Spleen (tissue), 11 donors: ENCODE data around the gene ARL4A. TPM values are rescaled to one million over a fixed set of nuclear protein-coding genes. Genes with fewer than 3 reads are reported as not detected.
"Not testable (repeated sequence)": the region's sequence is repeated elsewhere in the genome, so short reads cannot be mapped to it uniquely, and the experiment has no call there.

ENCODE experiments used
- DNase-seq: peaks from one replicate; pipeline ENCODE4 v3.0.0-alpha.2; 2020
- H3K27ac ChIP-seq, 8 donors: fragments of 200-600 bp; sonication (generic) in 7 of 8; 1 replicate in 4 of 8; 2 replicates in 4 of 8; pipeline versions ENCODE4 v1.5.0 to v1.8.0; 2016 to 2021; ENCODE audit warnings: inconsistent platforms in 4 of 8, mild to moderate bottlenecking in 4 of 8, moderate library complexity in 1 of 8
- H3K27me3 ChIP-seq, 7 donors: fragments of 200-600 bp; sonication (generic) in 6 of 7; replicated peaks in 1 of 7; 1 replicate in 4 of 7; 2 replicates in 3 of 7; pipeline versions ENCODE4 v1.5.0 to v1.8.0; 2016 to 2021; ENCODE audit warnings: inconsistent platforms in 3 of 7, mild to moderate bottlenecking in 1 of 7
- H3K36me3 ChIP-seq, 6 donors: fragments of 200-600 bp; sonication (generic) in 5 of 6; 1 replicate in 4 of 6; 2 replicates in 2 of 6; pipeline versions ENCODE4 v1.5.0 to v1.8.0; 2016 to 2021; ENCODE audit warnings: inconsistent platforms in 2 of 6
- H3K4me1 ChIP-seq, 6 donors: fragments of 200-600 bp; sonication (generic) in 5 of 6; 1 replicate in 3 of 6; 2 replicates in 3 of 6; pipeline versions ENCODE4 v1.5.0 to v1.8.0; 2016 to 2021; ENCODE audit warnings: inconsistent platforms in 3 of 6
- H3K4me3 ChIP-seq, 8 donors: fragments of 200-600 bp; sonication (generic) in 7 of 8; 1 replicate in 4 of 8; 2 replicates in 4 of 8; pipeline versions ENCODE4 v1.5.0 to v1.8.0; 2016 to 2021; ENCODE audit warnings: inconsistent platforms in 4 of 8, mild to moderate bottlenecking in 4 of 8, moderate library complexity in 2 of 8
- H3K9me3 ChIP-seq, 8 donors: fragments of 200-600 bp; sonication (generic) in 7 of 8; 1 replicate in 4 of 8; 2 replicates in 4 of 8; pipeline versions ENCODE4 v1.5.0 to v1.8.0; 2016 to 2021; ENCODE audit warnings: inconsistent platforms in 4 of 8
- CTCF ChIP-seq, 11 experiments: fragments of 200-600 bp in 7 of 11; fragments of 450-650 bp in 4 of 11; sonication (generic) in 4 of 11; IDR thresholded peaks in 8 of 11; conservative IDR thresholded peaks in 3 of 11; 1 replicate in 7 of 11; 2 replicates in 4 of 11; pipeline versions ENCODE4 v1.4.0 to v1.8.0; 2016 to 2021; ENCODE audit warnings: antibody characterized with exemption in 11 of 11, inconsistent platforms in 4 of 11, mild to moderate bottlenecking in 1 of 11
- POLR2A ChIP-seq, 3 donors: fragments of 450-650 bp; IDR thresholded peaks; one replicate each; pipeline ENCODE4 v1.5.1; 2017; ENCODE audit warnings: antibody characterized with exemption in 3 of 3, mild to moderate bottlenecking in 1 of 3
- POLR2AphosphoS5 ChIP-seq, 3 donors: sonication (generic); formaldehyde crosslinking; IDR thresholded peaks; one replicate each; pipeline ENCODE4 v1.5.1; 2017; ENCODE audit warnings: antibody characterized with exemption in 3 of 3
- WGBS, 5 donors: extraction: QIAGEN DNeasy Blood & Tissue Kit in 3 of 5; methylation state at CpG; one replicate each; pipeline versions ENCODE4 v1.1.5 to v1.1.7; 2013 to 2018; 5-methylcytosine and 5-hydroxymethylcytosine counted together
- intact Hi-C: fragments of 100-400 bp; cut with DNase I; formaldehyde crosslinking; loops from one replicate; pipeline ENCODE4 v1.15.0; 2023; ENCODE audit warnings: low total_unique reads
- polyA plus RNA-seq, 3 donors: library from polyadenylated mRNA; stranded (reverse); fragments of 200-250 nt; gene quantifications; one replicate each; pipeline ENCODE4 v1.2.1, GENCODE V29; 2013
- total RNA-seq, 7 donors: library from RNA; depleted of rRNA in 3 of 7; stranded (reverse); fragments of >200 nt in 3 of 7; fragmentation: NEBNext Ultra II Directional in 4 of 7; extraction: Animal tissue kit (Norgen Biotek cat#: 25700) in 4 of 7; gene quantifications; one replicate each; pipeline versions ENCODE4 v1.1.0 to v1.2.1, GENCODE V29; 2016 to 2021
- donor health status: healthy with polysubstance abuse.
- donor health status: DM: no; HTN: no; CAD: no; lungs with moderate emphysema.
- donor health status: DM: no; HTN: no; CAD: no.
- donor health status: Bipolar disorder and iron deficiency.
- donor health status: healthy.
- donor health status: DM: no; HTN: no; CAD: no.
- donor health status: DM: yes; HTN: yes; CAD: no.

Gene ARL4A
- total and polyA plus RNA-seq, 10 donors = 12.9 to 40.9 (median 27.1) TPM

GRCh38 chr7:12687718-12688171 lies 312 bp downstream of the ARL4A start:
- Histone ChIP-seq H3K9me3 (no peaks in the 10 kb centered on the region), H3K4me3 (peak overlapping the region; percentile 86 to 98 (median 94)), H3K4me1 (peaks cover under 1 to 56% (median 23%) of the 10 kb centered on the region in 6 donors), H3K27ac (peak overlapping the region; percentile 75 to 95 (median 93)), H3K27me3 (no peaks in the 10 kb centered on the region), H3K36me3 (no peaks in the 10 kb centered on the region)
- intact Hi-C loops = no loop called here
- TF ChIP-seq POLR2AphosphoS5 (IDR thresholded peaks at IDR 0.05) = no peak
- TF ChIP-seq CTCF (IDR thresholded peaks at IDR 0.05 in 8 of 11, conservative IDR thresholded peaks at IDR 0.05 in 3 of 11) = no peak
- TF ChIP-seq POLR2A (IDR thresholded peaks at IDR 0.05) = no peak
- WGBS, 5 donors = 13 to 19% (median 17%) methylated on average over 12 of the region's 12 CpGs
- DNase-seq = no peak

GRCh38 chr7:12688485-12689170 lies 1.2 kb downstream of the ARL4A start:
- intact Hi-C loops, DNase-seq, H3K9me3 ChIP-seq, H3K27me3 ChIP-seq, H3K36me3 ChIP-seq: not testable (repeated sequence)
- Histone ChIP-seq H3K27ac (peak overlapping the region in 4 of 8 donors; percentile 94 to 95 (median 94)), H3K4me3 (peak overlapping the region in 6 of 8 donors; percentile 7 to 98 (median 94)), H3K4me1 (peaks cover 0 to 57% (median 23%) of the 10 kb centered on the region in 6 donors)
- 54 to 87% (median 81%) methylated on average over 2 to 3 of the region's 3 CpGs for WGBS, 5 donors

- intact Hi-C loops = no loop called here
- H3K4me3 ChIP-seq = peak overlapping the region in 7 of 8 donors; percentile 7 to 98 (median 92)
- peak overlapping the region in 4 of 8 donors; percentile 11 to 94 (median 34) for H3K27ac ChIP-seq
- WGBS, 5 donors = 71 to 85% (median 79%) methylated on average over 2 of the region's 2 CpGs
- no peak for TF ChIP-seq POLR2A (IDR thresholded peaks at IDR 0.05)
- TF ChIP-seq CTCF (IDR thresholded peaks at IDR 0.05 in 8 of 11, conservative IDR thresholded peaks at IDR 0.05 in 3 of 11) = no peak
- no peak for TF ChIP-seq POLR2AphosphoS5 (IDR thresholded peaks at IDR 0.05)
- H3K27me3 ChIP-seq = no peaks in the 10 kb centered on the region
- peaks cover 0 to 60% (median 23%) of the 10 kb centered on the region in 6 donors for H3K4me1 ChIP-seq
- DNase-seq = no peak
- no peaks in the 10 kb centered on the region for H3K9me3 ChIP-seq
- H3K36me3 ChIP-seq = no peaks in the 10 kb centered on the region
These were observed 2.0 kb downstream of the ARL4A start for GRCh38 chr7:12689451-12689850.

- WGBS, 5 donors = 80 to 91% (median 89%) methylated on average over 1 of the region's 1 CpG
- H3K27me3 ChIP-seq = no peaks in the 10 kb centered on the region
These were observed 2.8 kb downstream of the ARL4A start for GRCh38 chr7:12690041-12690878.

GRCh38 chr7:12691388-12691787 lies 4.0 kb downstream of the ARL4A start:
- H3K27ac ChIP-seq, intact Hi-C loops, DNase-seq, H3K27me3 ChIP-seq, H3K36me3 ChIP-seq, H3K9me3 ChIP-seq: not testable (repeated sequence)
- peaks cover 0 to 49% (median 16%) of the 10 kb centered on the region in 6 donors for H3K4me1 ChIP-seq
- H3K4me3 ChIP-seq = peak overlapping the region in 1 of 8 donors; percentile 96
- 89 to 98% (median 96%) methylated on average over 3 of the region's 3 CpGs for WGBS, 5 donors

More at GRCh38 chr7:12690041-12690878, 2.8 kb downstream of the ARL4A start:
- Histone ChIP-seq H3K27ac (peak overlapping the region in 4 of 8 donors; percentile 11 to 94 (median 34)), H3K4me1 (peaks cover 0 to 60% (median 23%) of the 10 kb centered on the region in 6 donors), H3K9me3 (no peaks in the 10 kb centered on the region), H3K36me3 (no peaks in the 10 kb centered on the region), H3K4me3 (peak overlapping the region in 6 of 8 donors; percentile 7 to 98 (median 94))
- no peak for DNase-seq
- no peak for TF ChIP-seq POLR2AphosphoS5 (IDR thresholded peaks at IDR 0.05)
- TF ChIP-seq POLR2A (IDR thresholded peaks at IDR 0.05) = no peak
- TF ChIP-seq CTCF (IDR thresholded peaks at IDR 0.05 in 8 of 11, conservative IDR thresholded peaks at IDR 0.05 in 3 of 11) = no peak
- intact Hi-C loops = no loop called here
